GM21717 (cell line): Measurements from ENCODE around the gene NKX2-3.

Experiments
- ATAC-seq: cut with Tn5 transposase; IDR thresholded peaks from one replicate; pipeline ENCODE4 v1.9.1; 2021; ENCODE audit warnings: mild to moderate bottlenecking, moderate library complexity; ENCODE audit not compliant: unreplicated experiment

The NKX2-3 gene

GRCh38 chr10:99525897-99526296 is 6.8 kb upstream of the NKX2-3 start:
- ATAC-seq: no peak

GRCh38 chr10:99526861-99527504 is 5.8 kb upstream of the NKX2-3 start:
- ATAC-seq: no peak

DNA sequence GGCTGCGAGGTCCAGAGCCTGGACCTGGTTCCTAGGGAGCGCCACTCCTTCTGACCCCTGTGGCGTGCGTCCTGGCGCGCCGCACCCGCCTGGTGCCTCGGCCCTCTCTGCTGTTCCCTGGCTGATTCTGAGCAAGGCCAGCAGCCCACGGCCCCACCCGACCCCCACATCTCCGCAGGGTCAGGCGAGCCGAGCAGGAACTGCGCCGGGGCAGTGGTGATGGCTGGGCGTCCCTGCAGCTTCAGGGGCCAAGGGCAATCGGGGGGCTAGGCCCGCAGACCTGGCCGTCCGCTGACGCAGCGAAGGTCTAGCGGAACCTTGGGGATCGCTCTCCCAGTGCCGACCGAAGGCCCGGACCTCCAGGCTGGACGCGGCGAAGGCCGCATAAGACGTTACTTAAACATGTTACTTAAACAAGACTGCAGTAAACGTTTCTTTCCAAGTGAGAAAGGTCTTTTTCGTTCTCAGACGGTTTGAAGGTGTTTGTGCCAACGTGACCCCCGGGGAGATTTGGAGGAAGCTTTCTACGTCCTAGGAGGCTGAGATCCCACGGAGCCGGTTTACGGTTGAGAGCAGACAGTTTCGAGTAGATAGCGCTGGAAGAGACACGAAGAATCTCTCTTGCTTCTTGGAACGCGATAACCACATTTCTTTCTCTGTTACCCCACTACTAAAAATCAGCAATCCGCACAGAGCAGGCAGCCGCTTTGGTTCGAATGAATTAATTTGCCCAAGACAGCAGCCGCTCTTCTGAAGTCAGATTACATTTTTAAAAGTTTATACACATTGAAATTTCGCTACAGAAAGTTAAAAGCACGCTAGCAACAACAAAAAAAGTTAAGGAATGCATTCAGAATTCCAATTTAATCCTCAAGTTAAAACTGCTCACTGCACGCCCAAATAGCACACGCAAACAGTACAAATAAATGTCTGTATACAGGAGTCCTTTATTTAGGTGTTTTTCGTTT is 4.9 kb upstream of the NKX2-3 start:
- ATAC-seq: no peak

DNA sequence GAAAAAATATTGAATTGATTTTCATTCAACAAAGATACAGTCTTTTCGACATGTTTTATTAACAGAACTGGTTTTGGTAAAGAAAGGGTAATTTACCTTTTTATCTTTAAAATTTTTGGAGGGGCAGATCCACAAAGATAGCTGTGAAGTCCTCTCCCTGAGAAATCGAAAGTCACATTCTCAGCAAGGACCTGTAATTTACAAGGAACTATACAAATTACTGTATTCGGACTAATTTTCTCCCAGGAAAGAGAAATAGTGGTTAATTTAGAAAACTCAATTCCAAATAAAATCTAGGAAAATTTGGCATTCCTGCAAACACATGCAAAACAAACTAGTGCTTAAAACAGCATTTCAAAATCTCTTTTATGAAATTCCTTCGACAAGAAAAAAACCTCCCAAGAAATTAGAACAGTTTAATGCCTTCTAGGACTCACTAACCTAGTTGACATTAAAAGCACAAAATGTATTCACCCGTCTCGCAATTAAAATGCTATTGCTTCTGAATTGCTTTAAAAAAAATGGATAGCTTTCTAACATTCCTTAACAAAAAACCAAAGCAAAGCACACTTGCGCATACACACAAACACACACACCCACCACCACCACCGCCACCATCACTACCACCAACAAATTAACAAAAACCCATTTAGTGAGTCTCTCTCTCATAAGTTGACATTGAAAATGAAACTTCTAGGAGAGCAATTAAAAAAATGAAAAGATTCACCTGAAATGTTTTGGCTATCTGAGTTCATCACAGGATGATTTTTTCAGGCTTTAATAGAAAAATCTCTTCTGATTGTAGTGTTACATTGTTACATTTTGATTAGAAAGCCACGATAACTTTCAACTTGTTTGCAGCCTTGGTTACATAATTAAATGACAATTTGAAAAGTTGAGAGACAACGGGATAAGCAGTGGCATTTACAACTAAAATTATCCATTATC is 4.0 kb upstream of the NKX2-3 start:
- ATAC-seq: no peak

GRCh38 chr10:99529591-99530107 is 3.1 kb upstream of the NKX2-3 start:
- ATAC-seq: no peak

DNA sequence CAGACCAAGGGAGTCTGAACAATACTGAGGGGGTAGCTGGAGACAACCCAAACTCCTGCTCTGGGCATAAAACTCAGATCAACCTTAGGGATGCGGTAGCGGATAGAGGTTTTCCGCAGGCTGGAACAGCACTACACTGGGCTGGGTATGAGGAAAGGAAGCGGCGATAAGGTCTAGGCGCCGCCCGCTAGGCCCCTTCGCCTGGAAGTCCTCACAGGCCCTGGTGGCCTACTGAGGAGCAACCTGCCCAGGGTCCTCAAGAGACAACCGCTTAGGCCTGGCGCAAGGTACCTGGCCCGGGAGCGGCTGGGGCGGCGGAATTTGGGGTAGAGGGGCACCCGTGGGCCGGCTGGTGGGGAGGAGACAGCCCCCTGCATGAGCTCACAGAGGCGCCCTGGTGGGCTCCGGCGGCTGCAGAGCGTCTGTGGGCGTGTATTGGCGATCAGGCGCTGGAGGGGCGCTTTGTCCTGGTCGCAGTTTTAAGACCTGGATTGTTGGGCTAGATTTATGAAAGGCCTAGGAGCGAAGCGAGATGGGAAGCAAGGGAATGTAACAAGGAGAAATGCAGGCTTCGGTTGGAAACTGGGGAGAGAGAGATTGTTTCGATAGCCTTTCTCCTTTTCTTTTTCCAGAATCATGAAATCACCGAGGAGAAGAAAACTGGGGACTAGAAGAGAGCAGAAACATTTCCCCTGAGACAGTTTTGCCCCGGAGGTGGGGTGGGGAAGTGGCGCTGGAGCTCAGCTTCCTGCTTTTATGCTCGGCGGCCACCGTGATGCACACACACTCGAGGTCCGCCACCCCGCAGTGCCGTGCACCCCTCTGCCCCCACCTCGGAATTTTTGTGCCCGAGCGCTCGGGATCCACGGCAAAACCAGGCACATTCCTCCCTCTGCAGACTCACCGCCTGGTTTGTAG is 2.4 kb upstream of the NKX2-3 start:
- no peak for ATAC-seq

GRCh38 chr10:99531026-99531695 is 1.6 kb upstream of the NKX2-3 start:
- no peak for ATAC-seq

DNA sequence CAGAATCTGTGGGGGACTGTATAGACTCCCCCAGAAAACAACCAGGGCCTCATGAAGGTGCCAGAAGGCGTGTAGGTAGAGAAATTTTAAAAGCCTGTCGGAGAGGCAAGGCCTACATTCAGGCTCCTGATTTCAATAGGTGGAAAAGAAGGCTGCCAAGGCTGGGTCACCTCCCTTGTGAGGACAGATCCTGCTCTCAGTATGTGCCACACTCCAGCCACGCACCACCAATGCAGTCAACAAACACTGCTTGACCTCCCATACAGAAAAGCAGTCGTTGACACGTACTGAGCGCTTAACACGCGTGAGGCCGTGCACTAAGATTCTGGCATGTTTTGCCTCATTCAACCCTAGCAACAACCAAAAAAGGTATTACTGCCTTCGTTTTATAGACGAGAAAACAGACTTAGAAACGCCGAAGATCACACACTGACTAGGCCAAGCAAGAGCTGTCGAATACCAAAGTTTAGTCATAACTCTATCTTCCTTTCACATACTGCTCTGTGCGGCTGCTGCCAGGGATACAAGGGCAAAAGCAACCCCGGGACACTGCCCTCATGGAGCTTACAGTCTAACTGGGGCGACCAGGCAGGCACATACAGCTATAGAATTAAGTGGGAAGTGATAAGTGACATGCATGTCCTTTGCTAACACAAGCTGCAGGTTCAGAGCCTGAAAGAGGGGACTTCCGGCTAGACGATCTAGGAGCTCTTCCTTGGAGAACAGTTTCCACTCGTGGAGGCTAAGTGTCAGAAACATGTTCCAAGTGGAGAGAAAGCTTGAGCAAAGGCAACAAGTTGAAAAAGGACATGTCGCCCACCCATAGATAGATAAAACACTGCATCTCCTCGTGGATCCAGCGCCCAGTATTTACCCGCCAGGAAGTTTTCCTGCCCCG is 797 bp upstream of the NKX2-3 start:
- no peak for ATAC-seq

GRCh38 chr10:99533496-99534449 is 1.0 kb downstream of the NKX2-3 start:
- ATAC-seq: no peak

- no peak for ATAC-seq
Observed at GRCh38 chr10:99534450-99534938, 1.8 kb downstream of the NKX2-3 start.

GRCh38 chr10:99534939-99535763 is 2.4 kb downstream of the NKX2-3 start:
- no peak for ATAC-seq

DNA sequence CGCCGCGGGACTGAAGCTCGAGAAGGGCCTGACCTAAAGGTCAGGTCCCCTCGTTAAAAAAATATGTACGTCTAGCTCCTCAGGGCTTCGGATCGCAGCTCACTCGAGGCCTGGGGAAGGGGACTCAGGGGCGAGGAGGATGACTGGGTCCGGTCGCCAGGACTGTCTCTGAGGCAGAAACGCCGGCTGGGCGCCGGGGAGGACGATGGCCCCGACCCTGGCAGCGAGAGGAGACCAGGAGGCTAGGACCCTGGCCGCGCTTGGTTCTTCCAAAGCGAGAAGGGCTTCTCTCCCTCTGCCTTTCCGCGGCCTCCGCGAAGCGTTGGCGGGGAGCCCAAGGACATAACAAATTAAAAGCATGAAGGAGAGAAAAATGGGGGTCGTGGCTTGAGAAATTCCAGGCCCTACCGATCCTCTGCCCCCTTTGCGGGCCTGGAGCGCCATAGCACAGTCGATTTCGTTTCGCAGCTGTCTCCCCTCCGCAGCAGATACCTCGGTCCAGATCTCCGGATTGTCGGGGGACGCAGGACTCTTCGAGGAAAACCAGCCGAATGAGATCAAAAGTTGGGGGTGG is 3.1 kb downstream of the NKX2-3 start:
- no peak for ATAC-seq

DNA sequence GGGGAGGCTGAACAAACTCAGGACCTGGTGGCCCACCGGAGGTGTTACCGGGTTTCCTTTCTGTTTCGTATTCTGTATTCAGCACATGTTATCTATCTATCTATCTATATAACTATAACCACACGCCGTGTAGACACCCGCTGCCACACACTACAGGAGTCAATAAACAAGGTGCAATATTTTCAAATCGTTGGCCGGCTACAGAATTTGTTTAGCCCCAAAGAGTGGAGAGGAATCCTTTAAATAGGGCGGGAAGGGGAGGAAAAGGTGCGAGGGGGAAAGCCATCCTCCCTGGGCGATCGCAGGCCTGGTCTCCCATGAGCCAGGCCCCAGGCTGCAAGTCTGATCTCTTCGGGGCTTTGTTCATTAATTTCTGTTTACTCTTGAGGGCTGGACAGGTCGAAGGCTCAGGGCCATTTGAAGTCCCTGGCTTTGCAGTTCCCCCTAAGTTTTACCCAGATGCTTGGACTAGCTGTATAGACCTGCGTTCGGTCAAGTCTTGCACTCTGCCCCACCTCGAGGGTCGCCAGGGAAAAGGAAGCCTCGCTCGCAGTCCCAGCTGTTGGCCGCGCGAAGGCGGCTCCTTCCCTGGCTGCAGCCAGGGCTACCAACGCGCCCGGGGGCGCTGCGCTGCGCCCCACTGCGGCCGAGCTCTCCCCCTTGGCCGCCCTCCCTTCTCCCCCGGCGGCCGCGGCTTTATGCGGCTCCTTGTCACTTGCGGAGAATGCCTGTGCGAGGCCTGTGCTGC is 3.8 kb downstream of the NKX2-3 start:
- ATAC-seq: no peak

- ATAC-seq: no peak
Observed at GRCh38 chr10:99537086-99537988, 4.6 kb downstream of the NKX2-3 start.
